HG03175 (cell line): ENCODE data around the gene ASB3.
"Not testable (repeated sequence)": the region's sequence is repeated elsewhere in the genome, so short reads cannot be mapped to it uniquely, and the experiment has no call there.

Source experiments
- ATAC-seq: cut with Tn5 transposase; IDR thresholded peaks from one replicate; pipeline ENCODE4 v1.9.1; 2021; ENCODE audit warnings: mild to moderate bottlenecking, moderate library complexity; ENCODE audit not compliant: unreplicated experiment

The ASB3 gene, protein sequence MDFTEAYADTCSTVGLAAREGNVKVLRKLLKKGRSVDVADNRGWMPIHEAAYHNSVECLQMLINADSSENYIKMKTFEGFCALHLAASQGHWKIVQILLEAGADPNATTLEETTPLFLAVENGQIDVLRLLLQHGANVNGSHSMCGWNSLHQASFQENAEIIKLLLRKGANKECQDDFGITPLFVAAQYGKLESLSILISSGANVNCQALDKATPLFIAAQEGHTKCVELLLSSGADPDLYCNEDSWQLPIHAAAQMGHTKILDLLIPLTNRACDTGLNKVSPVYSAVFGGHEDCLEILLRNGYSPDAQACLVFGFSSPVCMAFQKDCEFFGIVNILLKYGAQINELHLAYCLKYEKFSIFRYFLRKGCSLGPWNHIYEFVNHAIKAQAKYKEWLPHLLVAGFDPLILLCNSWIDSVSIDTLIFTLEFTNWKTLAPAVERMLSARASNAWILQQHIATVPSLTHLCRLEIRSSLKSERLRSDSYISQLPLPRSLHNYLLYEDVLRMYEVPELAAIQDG

DNA sequence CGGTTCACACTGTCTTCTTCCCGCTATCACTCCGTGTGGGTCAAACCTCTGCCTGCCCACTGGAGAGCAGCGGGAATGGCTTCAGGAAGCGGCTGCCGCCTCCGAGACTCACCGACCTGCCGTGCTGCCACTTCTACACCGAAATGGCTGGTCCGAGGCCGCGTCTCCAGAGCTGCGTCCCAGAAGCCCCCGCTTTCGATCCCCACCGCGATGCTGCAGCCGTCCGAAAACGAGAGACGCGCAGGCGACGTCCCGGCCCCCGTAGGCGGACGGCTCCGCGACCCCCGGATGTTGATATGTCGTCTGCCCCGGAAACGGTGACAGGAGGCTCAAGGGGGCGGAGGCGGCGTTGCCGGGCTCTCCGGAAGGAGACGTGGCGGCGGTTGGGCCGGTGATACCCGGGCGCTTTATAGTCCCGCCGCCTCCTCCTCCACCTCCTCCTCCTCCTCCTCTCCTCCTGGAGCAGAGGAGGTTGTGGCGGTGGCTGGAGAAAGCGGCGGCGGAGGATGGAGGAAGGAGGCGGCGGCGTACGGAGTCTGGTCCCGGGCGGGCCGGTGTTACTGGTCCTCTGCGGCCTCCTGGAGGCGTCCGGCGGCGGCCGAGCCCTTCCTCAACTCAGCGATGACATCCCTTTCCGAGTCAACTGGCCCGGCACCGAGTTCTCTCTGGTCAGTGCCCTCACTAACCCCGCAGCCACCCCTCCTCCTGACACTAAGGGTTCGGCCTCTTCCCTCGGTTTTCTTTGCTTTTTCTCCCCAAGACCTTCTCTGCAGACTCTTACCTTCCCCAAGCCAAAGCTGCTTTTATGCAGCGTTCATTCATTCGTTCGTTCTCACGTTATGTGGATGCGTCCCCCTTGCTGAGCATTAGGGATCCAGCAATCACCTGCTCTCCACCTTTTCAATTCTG lies at the start of gene ASB3, which contains the start of gene ERLEC1:
Gene ASB3 (minus strand): TSS at position 249 of the 909 bp plus-strand sequence. CDS start 21,381 bp downstream, outside the sequence.
Gene ERLEC1 (plus strand): TSS at position 340 of the 909 bp plus-strand sequence. CDS start 167 bp downstream, at position 507.
- peak; percentile 97 for ATAC-seq

DNA sequence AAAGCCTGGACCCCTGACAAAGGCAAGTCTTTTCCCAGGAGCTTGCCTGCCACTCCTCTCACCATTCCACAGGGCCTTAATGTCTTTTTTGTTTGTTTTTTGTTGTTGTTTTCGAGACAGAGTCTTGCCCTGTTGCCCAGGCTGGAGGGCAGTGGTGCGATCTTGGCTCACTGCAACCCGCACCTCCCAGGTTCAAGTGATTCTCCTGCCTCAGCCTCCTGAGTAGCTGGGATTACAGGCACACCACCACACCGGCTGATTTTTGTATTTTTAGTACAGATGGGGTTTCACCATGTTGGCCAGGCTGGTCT lies 43.2 kb upstream of the ASB3 start:
- not testable (repeated sequence) for ATAC-seq

DNA sequence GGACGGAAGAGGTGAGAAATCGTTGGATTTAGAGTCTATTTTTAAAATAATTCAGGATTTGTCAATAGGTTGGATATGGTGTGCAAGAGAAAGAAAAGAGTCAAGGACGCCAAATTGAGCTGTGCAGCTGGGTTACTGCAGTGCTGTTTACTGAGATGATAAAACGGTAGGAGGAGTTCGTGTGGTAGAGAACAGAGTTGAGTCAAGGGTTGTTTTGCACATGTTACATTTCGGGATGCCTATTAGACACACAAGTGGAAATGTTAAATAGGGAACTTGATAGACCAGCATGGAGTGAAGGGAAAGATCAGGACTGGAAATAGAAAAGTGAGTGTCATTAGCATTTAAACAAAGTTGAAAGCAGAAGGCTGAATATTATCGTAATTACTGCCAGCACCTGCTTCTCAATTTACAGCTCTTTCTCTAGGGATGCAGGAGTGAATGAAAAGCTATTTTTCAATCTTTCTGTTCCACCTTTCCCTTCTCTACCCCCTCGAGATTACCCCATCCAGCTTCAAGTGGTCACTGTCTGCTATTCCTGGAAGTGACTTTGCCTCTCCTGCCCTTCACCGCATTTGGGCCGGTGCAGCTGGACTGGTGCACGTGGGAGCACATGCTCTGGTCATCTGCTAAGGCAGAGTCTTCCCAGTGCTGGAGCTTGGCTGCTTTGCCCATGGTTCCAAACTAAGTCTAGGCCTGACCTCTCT lies 42.7 kb upstream of the ASB3 start:
- no peak for ATAC-seq

DNA sequence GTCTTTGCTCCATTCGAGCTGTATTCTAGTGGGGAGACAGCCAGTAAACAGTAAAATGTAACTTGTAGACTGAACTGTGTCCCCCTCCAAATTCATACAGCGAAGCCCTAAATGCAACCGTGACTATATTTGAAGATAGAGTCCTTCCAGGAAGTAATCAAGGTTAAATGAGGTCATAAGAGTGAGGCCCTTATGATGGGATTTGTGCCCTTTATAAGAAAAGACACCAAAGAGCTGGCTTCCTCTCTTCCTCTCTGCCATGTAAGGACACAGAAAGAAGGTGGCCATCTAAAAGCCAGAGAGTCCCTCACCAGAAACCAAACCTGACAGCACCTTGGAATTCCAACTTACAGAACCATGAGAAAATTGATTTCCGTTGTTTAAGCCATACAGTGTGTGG lies 41.6 kb upstream of the ASB3 start:
- ATAC-seq: no peak

DNA sequence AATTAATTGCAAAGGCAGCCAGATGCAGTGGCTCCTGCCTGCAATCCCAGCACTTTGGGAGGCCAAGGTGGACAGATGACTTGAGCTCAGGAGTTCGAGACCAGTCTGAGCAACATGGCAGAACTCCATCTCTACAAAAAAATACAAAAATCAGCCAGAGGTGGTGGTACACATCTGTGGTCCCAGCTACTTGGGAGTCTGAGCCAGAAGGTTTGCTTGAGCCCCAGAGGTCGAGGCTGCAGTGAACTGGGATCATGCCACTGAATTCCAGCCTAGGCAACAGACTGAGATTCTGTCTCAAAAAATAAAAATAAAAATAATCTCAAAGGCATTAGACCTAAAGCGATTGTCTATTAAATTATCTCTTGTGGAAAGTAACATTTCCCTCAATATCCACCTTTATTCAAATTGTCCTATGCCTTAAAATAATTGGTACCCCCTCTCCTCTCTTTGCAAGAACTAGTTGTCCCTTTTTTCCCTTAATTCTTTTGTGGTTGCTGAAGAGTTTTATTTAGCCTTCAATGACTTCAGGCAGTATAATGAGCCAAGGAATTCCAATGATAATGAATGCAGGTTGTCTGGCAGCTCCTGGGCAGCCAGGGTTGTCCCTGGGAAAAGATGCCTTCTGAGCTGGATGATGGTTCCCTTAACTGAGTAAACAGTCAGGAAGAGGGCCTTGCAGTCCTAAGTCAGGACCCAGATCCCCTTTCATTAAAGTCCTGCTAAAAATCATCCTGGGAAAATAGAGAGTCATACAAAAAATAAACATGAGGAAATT lies 40.8 kb upstream of the ASB3 start:
- no peak for ATAC-seq

DNA sequence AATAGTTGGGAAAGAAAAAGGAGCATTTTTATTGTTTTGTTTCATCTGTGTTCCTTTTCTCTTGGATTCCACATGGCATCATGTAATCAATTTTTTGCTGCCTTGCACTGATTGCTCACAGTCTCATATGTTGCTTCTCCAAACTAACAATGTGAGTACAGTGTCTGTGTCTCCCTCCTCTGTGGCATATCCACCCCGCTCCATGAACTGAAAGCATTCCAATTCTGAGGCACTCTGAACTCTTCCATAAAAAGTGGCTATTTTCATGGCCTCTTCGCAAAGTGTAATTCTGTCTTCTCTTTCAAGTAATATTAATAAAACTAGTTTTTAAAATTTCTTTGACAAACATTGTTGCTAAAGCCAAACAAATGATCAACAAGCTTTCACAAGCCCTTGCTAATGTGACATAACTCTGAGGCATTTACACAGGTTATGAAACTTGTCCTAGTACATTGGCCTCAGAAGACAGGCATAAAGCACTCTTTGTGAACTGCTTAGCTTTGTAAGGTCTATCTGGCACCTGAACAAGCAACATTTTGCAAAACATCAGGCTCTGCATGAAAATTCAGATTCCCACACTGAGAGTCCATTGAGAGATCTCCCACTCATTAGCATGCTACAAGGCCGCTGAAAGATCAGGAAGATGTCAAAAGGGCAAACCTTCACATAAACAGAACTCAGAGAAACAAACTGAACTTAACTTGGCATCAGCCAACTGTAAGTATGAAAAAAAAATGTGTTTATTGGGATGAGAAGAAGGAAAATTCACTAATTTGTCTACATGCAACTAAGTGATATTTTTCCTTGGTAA lies 40.0 kb upstream of the ASB3 start:
- no peak for ATAC-seq

DNA sequence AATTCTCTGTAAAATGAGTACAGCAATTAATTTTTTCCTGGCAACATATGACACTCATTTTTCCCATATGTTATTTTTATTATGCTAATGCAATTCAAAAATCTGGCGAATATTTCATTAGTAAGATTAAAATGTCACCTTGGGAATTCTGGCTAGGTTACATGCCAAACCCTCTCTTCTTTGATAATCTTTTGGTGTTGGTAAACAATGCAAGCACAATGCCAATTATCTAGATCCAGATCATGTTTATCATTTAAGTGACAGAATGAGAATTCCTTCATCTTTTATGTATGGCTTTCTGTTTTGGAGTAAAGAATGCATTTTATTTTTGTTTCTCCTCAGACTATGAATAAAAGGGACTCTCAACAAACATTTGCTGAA lies 39.3 kb upstream of the ASB3 start:
- ATAC-seq: no peak

DNA sequence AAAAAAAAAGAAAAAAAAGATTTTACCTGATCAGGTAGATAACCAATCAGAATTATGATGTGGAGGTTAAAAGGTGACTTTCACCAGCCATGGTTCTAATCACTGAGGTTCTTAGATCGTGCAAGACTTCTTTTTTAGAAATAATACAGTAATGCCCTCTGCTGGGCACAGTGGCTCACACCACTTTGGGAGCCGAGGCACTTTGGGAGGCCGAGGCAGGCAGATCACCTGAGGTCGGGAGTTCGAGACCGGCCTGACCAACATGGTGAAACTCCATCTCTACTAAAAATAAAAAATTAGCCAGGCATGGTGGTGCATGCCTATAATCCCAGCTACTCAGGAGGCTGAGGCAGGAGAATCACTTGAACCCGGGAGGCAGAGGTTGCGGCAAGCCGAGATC lies 36.9 kb upstream of the ASB3 start:
- ATAC-seq: peak; percentile 64

DNA sequence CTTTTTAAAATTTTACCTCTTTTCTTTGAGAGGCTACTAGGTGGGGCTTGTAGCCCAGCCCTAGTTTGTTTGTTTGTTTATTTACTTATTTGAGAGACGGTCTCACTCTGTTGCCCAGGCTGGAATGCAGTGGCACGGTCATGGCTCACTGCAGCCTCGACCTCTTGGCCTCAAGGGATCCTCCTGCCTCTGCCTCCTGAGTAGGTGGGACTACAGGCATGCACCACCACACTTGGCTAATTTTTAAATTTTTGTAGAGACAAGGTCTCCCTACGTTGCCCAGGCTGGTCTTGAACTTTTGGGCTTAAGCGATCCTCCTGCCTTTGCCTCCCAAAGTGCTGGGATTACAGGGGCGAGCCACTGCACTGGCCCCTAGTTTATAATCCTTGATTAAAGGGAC lies 35.1 kb upstream of the ASB3 start:
- ATAC-seq: no peak

DNA sequence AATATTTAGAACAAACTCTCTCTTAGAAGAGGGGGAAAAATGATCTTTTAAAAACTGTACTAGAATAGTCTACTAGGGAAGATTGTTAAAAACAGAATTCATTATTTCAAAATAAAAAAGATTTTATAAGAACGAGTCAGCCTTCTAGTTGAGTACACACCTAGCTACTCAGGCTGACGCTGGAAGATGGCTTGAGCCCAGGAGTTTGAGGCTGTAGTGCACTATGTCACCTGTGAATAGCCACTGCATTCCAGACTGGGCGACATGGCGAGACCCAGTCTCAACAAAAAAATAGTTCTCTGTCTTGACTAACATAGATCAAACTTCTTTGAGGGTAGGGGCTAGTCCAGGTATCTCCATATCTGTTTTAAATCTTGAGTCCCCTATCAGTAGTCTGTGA lies 34.0 kb upstream of the ASB3 start:
- no peak for ATAC-seq

DNA sequence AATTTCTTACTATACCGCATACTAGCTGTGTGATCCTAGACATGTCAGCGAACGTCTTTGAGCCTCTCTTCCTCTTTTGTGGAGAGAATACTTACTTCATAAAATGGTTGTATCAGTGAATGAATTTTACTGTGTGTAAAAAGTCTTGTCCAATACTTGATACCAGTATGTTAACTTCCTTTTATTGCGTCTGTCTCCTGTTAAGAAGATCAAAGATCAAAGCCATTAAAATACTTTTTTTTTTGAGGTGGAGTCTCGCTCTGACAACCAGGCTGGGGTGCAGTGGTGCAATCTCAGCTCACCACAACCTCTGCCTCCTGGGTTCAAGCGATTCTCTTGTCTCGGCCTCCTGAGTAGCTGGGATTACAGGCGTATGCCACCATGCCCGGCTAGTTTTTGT lies 33.3 kb upstream of the ASB3 start:
- ATAC-seq: no peak

DNA sequence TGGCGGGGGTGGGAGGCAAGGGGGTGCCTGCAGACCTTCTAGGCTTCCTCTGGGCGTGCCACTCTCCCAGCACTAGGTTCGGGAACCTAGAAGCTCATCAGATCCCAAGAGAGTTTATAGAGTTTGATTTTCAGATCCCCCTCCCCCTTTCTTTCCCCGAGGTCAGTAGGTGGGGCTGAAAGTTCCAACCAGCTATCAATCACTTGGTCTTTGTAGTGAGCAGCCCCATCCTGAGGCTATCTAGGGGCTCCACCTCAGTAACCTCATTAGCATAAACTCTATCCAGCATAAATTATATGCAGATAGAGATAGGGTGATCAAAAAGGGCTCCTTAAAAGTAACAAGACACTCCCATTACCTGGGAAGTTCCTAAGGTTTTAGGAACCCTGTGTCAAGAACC lies 32.9 kb upstream of the ASB3 start:
- ATAC-seq: no peak

DNA sequence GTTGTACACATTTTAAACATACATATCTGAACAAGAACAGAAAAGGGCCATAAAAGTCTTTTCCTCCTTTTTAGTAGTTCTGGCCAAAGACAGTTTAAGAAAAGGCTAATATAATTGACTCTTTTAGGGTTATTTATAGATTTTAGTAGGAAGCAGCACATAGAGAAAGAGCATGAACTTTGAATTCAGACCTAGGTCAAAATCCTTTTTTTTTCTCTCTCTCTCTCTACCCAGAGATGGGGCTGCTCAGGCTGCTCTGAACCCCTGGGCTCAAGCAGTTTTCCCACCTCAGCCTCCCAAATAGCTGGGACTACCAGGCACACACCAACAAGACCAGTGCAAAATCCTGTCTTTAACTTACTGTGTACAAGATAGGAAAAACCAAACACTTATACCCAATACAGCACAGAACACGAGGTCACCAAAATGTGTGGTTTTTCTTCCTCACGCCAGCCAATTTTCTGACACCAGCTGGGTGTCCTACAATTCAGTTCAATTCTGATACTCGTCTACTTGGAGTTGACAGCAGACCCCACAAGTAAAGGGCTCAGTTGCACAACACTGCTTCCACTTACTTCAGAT lies 32.2 kb upstream of the ASB3 start:
- ATAC-seq: no peak

DNA sequence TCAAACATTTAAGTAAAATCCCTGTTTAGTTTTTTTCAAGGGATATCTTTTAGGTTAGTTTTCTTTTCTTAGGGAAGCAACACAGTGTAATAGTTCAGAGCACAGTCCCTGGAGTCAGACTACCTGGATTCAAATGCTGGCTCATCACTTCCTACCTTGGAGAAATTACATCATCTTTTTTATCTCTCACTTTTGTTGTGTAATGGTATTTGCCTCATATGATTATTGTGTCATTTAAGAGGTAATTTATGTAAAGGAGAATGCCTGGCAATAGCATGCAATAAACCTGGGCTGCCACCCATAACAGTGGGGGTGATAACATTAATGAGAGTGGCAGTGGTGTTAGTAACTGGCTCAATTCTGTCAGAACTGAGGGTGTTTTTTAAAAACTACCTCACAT lies 26.4 kb upstream of the ASB3 start:
- no peak for ATAC-seq

DNA sequence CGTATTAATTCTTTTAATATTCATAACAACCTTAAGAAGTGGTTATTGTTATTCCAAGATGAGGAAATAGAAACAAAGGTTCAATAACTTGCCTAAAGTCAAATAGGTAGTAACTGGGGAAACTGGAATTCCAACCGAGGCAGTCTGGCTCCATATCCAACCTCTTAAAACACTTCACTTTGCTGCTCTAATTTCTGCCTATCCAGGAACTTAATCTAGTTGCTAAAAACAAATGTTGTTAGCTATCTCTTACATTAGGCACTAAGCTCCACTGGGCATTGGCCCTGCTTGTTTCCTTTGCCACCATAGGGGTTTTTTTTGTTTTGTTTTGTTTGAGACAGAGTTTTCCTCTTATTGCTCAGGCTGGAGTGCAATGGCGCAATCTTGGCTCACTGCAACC lies 24.8 kb upstream of the ASB3 start:
- ATAC-seq: no peak

DNA sequence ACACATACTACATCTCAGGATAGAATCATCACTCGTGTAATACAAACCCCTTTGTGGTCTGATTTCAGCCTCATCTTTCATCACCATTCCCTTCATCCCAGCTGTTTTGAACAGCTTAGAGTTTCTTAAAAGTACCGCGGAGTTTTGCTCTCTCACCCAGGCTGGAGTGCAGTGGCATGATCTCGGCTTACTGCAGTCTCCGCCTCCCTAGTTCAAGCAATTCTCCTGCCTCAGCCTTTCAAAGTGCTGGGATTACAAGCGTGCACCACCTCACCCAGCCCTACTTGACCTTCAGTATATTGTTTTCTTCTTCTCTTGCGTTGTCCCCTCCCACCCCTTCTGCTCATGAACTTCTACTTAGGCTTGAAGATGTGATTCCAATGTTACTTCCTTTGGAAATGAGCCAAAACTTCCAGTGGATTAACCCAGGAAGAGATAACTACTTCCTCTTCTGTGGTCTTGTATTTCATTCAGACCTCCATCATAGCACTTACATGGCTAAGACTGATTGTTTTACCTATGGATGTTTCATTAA lies 15.9 kb upstream of the ASB3 start:
- no peak for ATAC-seq

DNA sequence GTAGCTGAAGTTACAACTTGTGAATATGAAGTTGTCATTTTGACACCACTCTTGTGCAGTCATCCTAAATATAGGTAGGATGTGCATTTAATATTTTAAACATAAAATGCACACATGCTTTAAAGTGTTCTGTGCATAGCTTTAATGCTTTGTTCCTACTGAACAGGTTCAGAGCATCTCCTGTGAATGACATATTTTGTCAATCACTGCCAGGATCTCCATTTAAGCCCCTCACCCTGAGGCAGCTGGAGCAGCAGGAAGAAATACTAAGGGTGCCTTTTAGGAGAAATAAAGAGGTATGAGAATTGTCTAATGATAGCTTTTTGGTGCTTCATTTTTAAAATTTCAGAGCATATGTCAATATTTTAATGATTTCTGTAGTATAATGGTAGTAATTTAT lies 14.8 kb upstream of the ASB3 start:
- no peak for ATAC-seq

DNA sequence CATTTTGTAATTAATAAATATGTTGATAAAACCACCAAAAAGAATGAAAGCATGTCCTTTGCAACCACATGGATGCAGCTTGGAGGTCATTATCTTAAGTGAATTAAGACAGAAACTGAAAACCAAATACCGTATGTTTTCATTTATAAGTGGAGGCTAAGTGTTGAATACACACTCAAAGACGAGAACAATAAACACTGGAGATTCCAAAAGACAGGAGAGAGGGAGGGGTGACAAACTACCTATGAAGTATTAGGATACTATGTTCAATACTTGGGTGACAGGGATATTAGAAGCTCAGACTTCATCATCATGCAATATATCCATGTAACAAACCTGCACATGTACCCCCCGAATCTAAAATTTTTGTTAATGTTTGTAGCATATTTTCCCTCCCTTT lies 7.1 kb upstream of the ASB3 start:
- ATAC-seq: no peak

DNA sequence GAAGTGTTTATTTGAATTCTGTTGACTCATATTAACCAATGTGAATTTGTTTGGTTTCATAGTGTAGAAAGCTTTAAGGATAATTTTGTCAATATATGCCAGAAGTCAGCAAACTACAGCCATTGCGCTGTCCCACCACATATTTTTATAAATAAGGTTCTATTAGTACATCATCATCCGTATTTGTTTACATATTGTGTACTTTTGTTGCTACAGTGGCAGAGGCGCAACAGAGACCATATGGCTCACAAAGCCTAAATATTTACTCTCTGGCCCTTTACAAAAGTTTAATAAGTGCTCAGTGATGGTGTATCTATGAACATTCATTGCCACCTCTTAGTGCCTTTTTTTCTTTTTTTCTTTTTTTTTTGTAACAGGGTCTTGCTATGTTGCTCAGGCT lies 6.5 kb upstream of the ASB3 start:
- ATAC-seq: no peak
